GM12874 (cell line): ENCODE measurements around the gene NDST3.

Experiments used
- CTCF ChIP-seq: IDR thresholded peaks from 2 replicates; pipeline ENCODE4 v1.5.1; 2011; ENCODE audit warnings: low read depth, mild to moderate bottlenecking, control low read depth, low read length, moderate library complexity; ENCODE audit not compliant: insufficient read depth

Gene NDST3

GRCh38 chr4:118281611-118282442, 247.5 kb downstream of the NDST3 start:
- no peak for TF ChIP-seq CTCF

- no peak for TF ChIP-seq CTCF
These were observed 248.4 kb downstream of the NDST3 start for GRCh38 chr4:118282692-118283091.

GRCh38 chr4:118284169-118284568, 249.9 kb downstream of the NDST3 start:
- no peak for TF ChIP-seq CTCF

GRCh38 chr4:118285931-118286330, 251.6 kb downstream of the NDST3 start:
- no peak for TF ChIP-seq CTCF

- no peak for TF ChIP-seq CTCF
These were observed 252.4 kb downstream of the NDST3 start for GRCh38 chr4:118286685-118287084.

GRCh38 chr4:118287711-118288451, 253.6 kb downstream of the NDST3 start:
- TF ChIP-seq CTCF, result no peak

GRCh38 chr4:118289794-118290193, 255.5 kb downstream of the NDST3 start:
- no peak for TF ChIP-seq CTCF
